Keratinocyte (primary cell): ENCODE data around the gene MICAL3.

Experiments
- EZH2 ChIP-seq: IDR thresholded peaks from one replicate; pipeline ENCODE4 v1.6.1; 2012; ENCODE audit warnings: inconsistent platforms, mild to moderate bottlenecking, low read length, moderate library complexity
- TF ChIP-seq, protein P1 (sequence below), 3 experiments: IDR thresholded peaks in 1 of 3; conservative IDR thresholded peaks in 1 of 3; optimal IDR thresholded peaks in 1 of 3; 2 replicates in 2 of 3; 3 replicates in 1 of 3; pipeline versions ENCODE3 to v1.5.1; 2011; ENCODE audit warnings: low read length in 3 of 3, mild to moderate bottlenecking in 3 of 3, moderate library complexity in 2 of 3, control low read depth in 1 of 3, inconsistent platforms in 1 of 3; ENCODE audit not compliant: insufficient read depth in 2 of 3; ENCODE audit errors: extremely low read depth in 1 of 3

- TF ChIP-seq EZH2: no peak
- TF ChIP-seq, protein P1, sequence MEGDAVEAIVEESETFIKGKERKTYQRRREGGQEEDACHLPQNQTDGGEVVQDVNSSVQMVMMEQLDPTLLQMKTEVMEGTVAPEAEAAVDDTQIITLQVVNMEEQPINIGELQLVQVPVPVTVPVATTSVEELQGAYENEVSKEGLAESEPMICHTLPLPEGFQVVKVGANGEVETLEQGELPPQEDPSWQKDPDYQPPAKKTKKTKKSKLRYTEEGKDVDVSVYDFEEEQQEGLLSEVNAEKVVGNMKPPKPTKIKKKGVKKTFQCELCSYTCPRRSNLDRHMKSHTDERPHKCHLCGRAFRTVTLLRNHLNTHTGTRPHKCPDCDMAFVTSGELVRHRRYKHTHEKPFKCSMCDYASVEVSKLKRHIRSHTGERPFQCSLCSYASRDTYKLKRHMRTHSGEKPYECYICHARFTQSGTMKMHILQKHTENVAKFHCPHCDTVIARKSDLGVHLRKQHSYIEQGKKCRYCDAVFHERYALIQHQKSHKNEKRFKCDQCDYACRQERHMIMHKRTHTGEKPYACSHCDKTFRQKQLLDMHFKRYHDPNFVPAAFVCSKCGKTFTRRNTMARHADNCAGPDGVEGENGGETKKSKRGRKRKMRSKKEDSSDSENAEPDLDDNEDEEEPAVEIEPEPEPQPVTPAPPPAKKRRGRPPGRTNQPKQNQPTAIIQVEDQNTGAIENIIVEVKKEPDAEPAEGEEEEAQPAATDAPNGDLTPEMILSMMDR (optimal IDR thresholded peaks at IDR 0.05 in 1 of 3, IDR thresholded peaks at IDR 0.05 in 1 of 3, conservative IDR thresholded peaks at IDR 0.05 in 1 of 3; ENCODE audit: extremely low read depth in 1 of 3, insufficient read depth in 2 of 3, low read length in 3 of 3): no peak
Measured at GRCh38 chr22:17905445-17905844, 118.9 kb downstream of the MICAL3 start.
